HG03108 (cell line): ENCODE results near the gene RAB8A.
"Not testable (repeated sequence)": the region's sequence is repeated elsewhere in the genome, so short reads cannot be mapped to it uniquely, and the experiment has no call there.

ENCODE experiments used
- ATAC-seq: cut with Tn5 transposase; IDR thresholded peaks from one replicate; pipeline ENCODE4 v1.9.1; 2021; ENCODE audit warnings: moderate library complexity; ENCODE audit not compliant: unreplicated experiment

RAB8A gene

DNA sequence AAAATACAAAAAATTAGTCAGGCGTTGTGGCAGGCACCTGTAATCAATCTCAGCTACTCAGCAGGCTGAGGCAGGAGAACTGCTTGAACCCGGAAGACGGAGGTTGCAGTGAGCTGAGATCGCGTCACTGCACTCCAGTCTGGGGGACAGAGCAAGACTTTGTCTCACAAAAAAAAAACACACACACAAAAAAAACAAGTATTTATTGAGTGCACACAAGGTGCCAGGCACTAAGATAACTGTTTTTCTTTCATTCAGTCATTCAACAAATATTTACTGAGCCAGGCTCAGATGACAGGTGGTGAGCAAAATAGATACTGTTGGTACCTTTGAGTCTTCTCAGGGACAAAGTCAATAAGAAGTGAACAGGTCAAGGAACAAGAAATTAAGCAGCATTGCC is 55.4 kb downstream of the RAB8A start:
- no peak for ATAC-seq

GRCh38 chr19:16168465-16169081 is 56.9 kb downstream of the RAB8A start:
- no peak for ATAC-seq

DNA sequence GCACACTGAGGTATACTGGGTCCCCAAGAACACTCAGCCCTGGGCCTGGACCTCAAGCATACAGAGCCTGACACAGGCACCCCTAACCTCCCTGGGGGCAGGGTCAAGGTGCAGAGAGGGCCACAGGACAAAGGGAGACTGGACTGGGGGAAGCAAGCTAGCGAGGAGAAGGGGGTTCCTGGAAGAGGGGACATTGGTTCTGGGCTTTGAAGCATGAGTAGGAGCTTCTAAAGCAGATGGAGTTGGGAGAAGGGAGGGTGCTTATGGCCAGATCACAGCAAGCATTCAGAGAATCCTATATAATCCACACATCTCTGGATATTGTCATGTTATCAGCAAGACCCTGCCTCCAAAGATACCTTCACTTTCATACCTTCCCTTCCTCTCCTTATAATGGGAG is 58.4 kb downstream of the RAB8A start:
- no peak for ATAC-seq

DNA sequence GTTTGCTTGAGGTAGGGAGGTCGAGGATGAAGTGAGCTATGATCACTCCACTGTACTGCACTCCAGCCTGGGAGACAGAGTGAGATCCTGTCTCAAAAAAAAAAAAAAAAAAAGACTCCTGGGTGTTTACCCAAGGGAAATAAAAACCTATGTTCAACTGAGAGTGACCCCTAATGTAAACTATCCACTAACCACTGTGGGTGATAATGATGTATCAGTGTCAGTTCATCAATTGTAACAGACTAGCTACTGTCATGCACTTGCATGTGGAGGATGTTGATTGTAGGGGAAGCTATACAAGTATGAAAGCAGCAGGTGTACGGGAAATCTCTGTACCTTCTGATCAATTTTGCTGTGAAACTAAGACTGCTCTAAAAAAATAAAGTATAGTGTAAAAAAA is 64.3 kb downstream of the RAB8A start:
- peak; percentile 68 for ATAC-seq

DNA sequence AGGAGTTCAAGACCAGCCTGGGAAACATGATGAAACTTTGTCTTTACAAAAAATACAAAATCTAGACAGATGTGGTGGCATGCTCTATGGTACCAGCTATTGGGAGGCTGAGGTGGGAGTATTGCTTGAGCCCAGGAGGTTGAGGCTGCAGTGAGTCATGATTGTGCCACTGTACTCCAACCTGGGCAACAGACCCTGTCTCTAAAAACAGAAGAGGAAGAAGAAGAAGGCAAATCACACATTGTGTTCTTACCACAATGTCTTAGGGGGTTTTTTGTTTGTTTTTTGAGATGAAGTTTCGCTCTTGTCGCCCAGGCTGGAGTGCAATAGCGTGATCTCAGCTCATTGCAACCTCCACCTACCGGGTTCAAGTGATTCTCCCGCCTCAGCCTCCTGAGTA is 67.2 kb downstream of the RAB8A start:
- not testable (repeated sequence) for ATAC-seq

DNA sequence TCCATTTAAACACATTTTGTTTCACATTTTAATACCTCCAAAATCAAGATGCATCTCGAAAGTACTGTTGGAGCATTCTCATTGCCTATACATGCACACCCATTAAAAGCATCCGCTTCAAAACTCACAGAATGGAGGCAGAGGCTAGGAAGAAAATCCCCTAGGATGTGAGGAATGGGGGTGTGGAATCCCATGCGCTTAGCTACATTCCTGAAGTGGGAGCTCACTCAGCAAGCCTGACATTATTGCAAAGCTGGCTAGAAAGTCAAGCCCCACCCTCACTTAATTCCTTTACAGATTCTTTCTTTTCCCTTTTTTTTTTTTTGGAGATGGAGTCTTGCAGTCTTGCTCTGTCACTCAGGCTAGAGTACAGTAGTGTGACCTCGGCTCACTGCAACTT is 68.9 kb downstream of the RAB8A start:
- no peak for ATAC-seq
